Anterior cingulate cortex (tissue), 58 donors: ENCODE results near the gene SNX9.
"Not testable (repeated sequence)": the region's sequence is repeated elsewhere in the genome, so short reads cannot be mapped to it uniquely, and the experiment has no call there.

ENCODE experiments used
- DNase-seq, 58 donors: peaks; one replicate each; lab custom pipeline; 2025; lab: John Stamatoyannopoulos, UW

Gene SNX9

GRCh38 chr6:157830354-157831017 lies 7.4 kb downstream of the SNX9 start:
- peak in 9 of 58 donors; percentile 10 to 47 (median 21) for DNase-seq

DNA sequence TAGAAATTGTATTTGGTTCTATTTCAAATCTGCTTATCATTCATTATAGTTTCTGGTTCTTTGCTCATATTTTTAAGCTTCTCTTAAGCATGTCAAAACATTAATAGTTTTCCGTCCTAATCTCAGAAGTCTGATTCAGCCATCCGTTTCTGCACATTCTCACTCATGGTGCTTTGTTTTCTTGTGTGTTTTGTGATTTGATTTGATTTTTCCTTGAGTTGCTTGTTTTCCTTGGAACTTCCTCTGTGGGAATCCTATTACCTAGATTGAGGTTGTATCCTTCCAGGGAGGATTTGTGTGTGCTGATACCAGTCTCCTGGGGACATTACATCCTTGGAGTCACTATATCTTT lies 7.9 kb downstream of the SNX9 start:
- DNase-seq: no peak

- no peak for DNase-seq
These were observed 8.6 kb downstream of the SNX9 start for GRCh38 chr6:157831424-157832249.

DNA sequence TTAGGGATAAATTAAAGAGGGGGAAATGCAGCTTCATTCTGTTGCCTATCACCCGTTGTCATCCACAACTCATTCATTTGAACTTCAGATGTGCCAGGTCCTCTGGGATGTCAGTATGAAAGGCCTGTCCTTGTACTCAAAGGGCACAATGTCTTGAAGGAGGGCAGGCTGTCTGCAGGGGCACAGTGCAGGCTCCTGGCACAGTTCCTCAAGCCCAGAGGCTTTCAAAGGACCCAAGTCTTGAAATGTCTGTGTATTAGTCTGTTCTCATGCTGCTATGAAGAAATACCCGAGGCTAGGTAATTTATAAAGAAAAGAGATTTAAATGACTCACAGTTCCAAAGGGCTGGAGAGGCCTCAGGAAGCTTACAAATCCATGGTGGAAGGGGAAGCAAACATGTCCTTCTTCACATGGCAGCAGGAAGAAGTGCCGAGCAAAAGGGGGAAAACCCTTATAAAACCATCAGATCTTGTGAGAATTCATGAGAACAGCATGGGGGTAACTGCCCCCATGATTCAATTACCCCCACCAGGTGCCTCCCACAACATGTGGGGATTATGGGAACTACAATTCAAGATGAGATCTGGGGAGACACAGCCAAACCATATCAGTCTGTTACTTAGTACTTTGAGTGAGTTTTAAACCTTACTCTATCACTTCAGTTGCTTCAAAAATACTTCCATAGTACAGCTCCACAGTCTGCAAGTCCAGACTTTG lies 9.4 kb downstream of the SNX9 start:
- no peak for DNase-seq

DNA sequence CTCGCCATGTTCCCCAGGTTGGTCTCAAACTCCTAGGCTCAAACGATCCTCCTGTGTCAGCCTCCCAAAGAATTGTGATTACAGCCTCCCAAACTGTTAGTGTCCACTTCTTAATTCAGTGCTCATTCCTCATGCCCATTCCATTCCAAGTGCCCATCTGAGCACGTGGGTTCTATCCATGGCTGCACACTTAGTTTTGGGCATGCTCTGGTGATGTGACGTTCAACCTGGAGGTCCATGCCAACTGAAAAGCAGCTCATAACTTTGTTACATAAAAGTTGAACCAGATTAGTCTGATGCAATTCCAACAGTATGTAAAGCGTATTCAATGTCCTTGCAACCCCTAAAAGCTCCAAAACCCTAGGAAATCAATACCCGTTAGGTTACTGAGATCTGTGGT lies 11.5 kb downstream of the SNX9 start:
- no peak for DNase-seq

- no peak for DNase-seq
These were observed 15.8 kb downstream of the SNX9 start for GRCh38 chr6:157838718-157839430.

- no peak for DNase-seq
These were observed 16.6 kb downstream of the SNX9 start for GRCh38 chr6:157839606-157840005.

GRCh38 chr6:157840261-157840660 lies 17.2 kb downstream of the SNX9 start:
- no peak for DNase-seq

DNA sequence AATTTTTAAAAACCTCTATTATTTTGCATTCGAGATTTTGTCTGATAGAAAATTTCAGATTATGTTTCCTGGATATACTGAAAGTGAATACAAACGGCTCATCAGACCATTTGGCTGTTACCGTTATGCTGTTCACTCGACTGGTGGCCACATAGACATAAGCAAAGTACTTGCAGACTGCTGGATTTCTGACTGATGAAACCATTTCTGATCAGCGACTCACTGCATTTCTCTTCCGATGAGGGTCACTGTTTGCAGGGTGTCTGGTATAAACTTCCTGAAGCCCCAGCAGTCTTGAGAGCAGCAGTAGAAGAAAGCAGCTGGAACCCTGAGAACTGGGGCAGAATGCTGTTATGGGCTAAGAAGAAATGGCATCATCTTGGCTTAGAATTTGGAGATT lies 17.7 kb downstream of the SNX9 start:
- DNase-seq: no peak

DNA sequence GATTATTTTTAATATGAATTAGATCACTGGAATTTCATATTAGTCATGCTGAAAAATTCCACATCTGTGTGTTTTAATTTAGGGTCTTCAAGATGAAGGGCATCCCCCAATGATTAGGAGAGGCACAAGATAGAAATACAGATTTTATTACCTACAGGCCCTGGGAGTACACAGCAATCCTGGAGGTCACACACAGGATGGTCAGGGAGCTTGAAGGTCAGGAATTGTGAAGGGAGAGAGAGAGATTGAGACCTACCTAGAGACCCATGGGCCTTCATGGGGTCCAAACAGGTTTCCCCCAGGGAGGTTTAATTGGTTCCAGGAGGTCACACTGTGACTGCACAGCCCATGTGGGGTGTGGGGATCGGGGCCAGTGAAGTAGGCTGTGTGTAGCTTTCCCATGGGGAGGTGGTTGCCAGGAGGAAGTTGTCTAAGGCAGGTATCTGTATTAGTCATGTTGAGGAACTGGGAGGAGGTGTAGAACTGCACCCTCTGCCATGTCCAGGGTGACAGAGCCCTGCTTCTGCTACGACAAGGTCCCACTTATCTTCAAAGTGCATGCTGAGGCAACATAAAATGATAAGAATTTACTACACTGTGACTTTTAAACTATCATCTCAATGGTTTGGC lies 18.3 kb downstream of the SNX9 start:
- DNase-seq: no peak

DNA sequence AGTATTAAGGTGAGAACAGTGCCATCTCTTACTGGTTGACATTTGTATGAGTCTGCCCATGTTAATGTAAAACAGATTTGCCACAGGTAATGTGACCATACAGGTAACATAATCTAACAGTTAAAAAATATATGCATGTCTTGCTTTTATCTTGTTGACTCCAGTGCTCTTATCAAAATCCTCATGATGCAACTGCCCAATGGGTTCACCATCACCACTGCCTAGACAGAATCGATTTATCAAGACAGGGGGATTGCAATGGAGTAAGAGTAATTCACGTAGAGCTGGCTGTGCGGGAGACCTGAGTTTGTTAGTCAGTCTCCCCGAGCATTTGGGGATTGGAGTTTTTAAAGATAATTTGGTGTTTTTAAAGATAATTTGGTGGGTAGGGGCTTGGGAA lies 19.2 kb downstream of the SNX9 start:
- no peak for DNase-seq

GRCh38 chr6:157844196-157844595 lies 21.1 kb downstream of the SNX9 start:
- DNase-seq: not testable (repeated sequence)

DNA sequence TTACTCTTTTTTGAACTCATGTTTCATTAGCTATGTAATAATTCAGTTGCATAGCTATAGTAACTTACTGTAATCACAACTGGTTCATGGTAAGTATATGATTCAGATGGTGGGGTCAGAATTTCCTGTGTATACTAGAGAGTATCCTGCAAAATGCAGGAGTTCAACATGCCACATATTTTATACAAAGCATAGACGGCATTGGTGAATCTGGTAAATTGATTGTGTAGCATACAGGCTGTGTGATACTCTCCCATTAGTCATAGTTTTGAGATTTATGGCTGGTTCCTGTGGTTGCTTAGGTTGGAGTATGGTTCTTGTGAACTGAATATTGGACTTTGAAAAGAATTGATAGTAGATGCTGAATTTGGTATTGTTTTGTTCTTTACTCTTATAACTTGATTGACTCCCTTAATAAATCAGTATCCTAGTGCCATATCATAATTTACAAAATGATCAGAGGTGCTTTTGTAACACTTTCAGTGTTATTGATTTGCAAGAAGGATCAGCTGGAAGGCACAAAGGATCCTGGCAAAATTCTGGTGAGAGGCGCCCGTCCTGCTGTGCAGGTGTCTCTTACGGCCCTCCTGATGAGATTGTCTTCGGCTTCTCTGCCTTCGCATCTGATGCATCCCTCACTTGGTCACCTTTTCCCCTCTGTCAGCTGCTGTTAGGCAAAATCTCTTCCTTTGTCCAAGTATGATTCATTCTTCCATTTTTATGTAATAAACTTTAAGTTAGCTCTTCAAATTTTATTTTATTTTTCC lies 22.6 kb downstream of the SNX9 start:
- DNase-seq: no peak

DNA sequence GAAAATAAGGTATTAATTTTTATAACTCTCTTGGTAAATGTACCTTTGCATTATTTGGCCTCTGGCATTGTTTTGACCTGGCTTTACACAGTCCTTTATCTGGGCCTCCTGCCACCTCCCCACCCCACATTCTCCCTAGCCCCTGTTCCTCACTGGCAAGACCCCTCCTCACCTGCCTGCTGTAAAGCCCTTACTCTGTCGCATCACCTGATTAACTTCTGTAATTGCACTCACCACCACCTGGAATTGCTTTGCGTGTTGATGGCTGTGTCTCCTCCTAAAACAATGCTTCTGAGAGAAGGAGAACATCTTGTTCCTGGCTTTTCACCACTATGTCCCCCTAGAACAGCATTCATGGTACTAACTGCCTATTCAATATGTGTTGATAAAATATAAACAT lies 24.8 kb downstream of the SNX9 start:
- DNase-seq: no peak

DNA sequence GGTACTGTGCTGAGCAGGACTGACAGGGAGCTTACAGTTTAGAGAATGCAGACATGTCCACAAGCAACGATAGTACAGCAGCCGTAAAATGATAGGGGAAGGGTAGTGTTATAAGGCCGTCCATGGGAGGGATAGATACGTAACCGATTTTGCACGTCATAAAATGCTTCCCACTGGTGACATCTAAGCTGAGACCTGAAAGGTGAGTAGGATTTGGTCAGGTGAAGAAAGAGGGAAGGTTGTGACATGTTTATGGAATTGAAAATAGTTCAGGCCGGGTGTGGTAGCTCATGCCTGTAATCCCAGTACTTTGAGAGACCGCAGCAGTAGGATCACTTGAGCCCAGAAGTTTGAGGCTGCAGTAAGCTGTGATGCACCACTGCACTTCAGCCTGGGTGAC lies 25.6 kb downstream of the SNX9 start:
- no peak for DNase-seq

DNA sequence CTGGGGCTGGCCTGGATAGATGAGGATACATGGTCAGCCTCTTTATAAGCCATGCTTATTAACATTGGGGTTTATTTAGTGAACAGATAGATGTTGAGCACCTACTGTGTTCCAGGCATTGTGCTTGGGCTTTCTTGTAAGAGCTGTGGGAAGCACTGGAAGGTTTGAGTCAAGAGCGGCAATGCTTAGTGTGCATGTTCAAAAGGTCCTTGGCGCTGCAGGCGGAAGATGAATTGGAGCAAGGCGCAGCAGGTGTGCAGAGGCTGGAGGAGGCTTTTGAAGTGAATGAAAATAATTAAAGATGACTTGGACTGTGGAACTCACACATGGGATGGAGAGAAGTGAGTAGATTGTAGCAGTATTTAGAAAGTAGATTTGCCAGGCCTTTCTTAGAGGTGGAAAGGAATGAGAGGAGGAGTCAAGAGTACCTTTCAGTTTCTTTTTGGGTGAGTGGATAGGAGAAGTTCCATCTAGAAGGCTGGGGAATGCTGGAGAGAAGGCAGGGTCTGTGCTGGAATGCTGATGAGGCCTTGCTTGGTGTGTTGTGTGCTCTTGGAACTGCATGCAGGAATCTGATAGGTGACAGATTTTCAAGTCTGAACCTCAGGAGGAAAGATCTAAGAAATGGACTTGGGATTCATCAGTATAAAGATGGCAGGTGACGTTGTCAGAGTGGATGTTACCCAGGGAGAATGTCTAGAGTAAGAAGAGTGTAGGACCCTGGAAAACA lies 26.4 kb downstream of the SNX9 start:
- DNase-seq: no peak

DNA sequence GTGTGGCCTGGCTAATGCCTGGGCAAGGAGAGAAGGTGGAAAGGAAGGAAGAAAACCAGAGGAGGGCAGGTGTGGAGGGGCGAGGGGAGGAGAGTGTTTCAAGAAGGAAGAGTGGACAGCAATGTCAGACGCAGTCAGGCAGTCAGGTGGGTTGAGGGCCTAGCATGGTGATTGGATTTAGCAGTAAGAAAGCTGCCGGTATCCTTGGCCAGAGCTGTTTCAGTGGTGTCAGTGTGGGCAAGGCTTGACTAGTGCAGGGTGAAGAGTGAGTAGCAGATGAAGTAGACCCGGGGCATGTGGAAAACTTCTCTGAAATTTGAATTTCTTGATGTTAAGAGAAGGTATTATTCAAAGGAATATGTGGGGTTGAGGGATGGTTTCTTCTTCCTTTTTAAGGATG lies 27.0 kb downstream of the SNX9 start:
- no peak for DNase-seq

- DNase-seq: no peak
These were observed 30.2 kb downstream of the SNX9 start for GRCh38 chr6:157853018-157853805.
